Activated CD4-positive, alpha-beta T cell treated with anti-CD3 and anti-CD28 coated beads, Interleukin-2, Interleukin-4, amounts not matched to agents 100 ng/mL and 50 ng/mL, durations not matched to agents 16 hours and 8 hours (primary cell): ENCODE results near the gene ASCL5.
A peak's percentile ranks its signal among the peaks of the same experiment; 100 is the strongest.
"Not testable (repeated sequence)": the region's sequence is repeated elsewhere in the genome, so short reads cannot be mapped to it uniquely, and the experiment has no call there.

ENCODE experiments used
- DNase-seq: peaks from one replicate; pipeline ENCODE4 v3.0.0-alpha.2; 2020; ENCODE audit warnings: low spot score

ASCL5 gene

GRCh38 chr1:201126832-201127754 lies at the start of gene ASCL5:
Gene ASCL5 (minus strand): TSS chr1:201127184. CDS start chr1:201115372, 11,812 bp downstream.
- no peak for DNase-seq

- no peak for DNase-seq
Observed at GRCh38 chr1:201175820-201176500, 49.0 kb upstream of the ASCL5 start.

- no peak for DNase-seq
Observed at GRCh38 chr1:201173736-201174135, 46.8 kb upstream of the ASCL5 start.

- no peak for DNase-seq
Observed at GRCh38 chr1:201172999-201173610, 46.1 kb upstream of the ASCL5 start.

- DNase-seq: no peak
Observed at GRCh38 chr1:201172326-201172725, 45.3 kb upstream of the ASCL5 start.

- peak; percentile 45 for DNase-seq
Observed at GRCh38 chr1:201171063-201172036, 44.4 kb upstream of the ASCL5 start.

- peak; percentile 73 for DNase-seq
Observed at GRCh38 chr1:201170533-201171062, 43.6 kb upstream of the ASCL5 start.

- no peak for DNase-seq
Observed at GRCh38 chr1:201169971-201170532, 43.1 kb upstream of the ASCL5 start.

- DNase-seq: no peak
Observed at GRCh38 chr1:201169203-201169602, 42.2 kb upstream of the ASCL5 start.

GRCh38 chr1:201167041-201167991 lies 40.3 kb upstream of the ASCL5 start:
- no peak for DNase-seq

GRCh38 chr1:201164645-201165044 lies 37.7 kb upstream of the ASCL5 start:
- DNase-seq: no peak

- no peak for DNase-seq
Observed at GRCh38 chr1:201163707-201164106, 36.7 kb upstream of the ASCL5 start.

GRCh38 chr1:201163036-201163435 lies 36.1 kb upstream of the ASCL5 start:
- not testable (repeated sequence) for DNase-seq

GRCh38 chr1:201157949-201158348 lies 31.0 kb upstream of the ASCL5 start:
- DNase-seq: no peak

- no peak for DNase-seq
Observed at GRCh38 chr1:201156819-201157218, 29.8 kb upstream of the ASCL5 start.

- DNase-seq: no peak
Observed at GRCh38 chr1:201156346-201156745, 29.4 kb upstream of the ASCL5 start.

GRCh38 chr1:201155354-201155753 lies 28.4 kb upstream of the ASCL5 start:
- no peak for DNase-seq

GRCh38 chr1:201154389-201155165 lies 27.6 kb upstream of the ASCL5 start, which contains the start of gene TMEM9:
Gene TMEM9 (minus strand): TSS chr1:201154474. CDS start chr1:201153923, 551 bp downstream.
- peak; percentile 97 for DNase-seq
